ENCODE measurements around the gene NOXA1.

DNA sequence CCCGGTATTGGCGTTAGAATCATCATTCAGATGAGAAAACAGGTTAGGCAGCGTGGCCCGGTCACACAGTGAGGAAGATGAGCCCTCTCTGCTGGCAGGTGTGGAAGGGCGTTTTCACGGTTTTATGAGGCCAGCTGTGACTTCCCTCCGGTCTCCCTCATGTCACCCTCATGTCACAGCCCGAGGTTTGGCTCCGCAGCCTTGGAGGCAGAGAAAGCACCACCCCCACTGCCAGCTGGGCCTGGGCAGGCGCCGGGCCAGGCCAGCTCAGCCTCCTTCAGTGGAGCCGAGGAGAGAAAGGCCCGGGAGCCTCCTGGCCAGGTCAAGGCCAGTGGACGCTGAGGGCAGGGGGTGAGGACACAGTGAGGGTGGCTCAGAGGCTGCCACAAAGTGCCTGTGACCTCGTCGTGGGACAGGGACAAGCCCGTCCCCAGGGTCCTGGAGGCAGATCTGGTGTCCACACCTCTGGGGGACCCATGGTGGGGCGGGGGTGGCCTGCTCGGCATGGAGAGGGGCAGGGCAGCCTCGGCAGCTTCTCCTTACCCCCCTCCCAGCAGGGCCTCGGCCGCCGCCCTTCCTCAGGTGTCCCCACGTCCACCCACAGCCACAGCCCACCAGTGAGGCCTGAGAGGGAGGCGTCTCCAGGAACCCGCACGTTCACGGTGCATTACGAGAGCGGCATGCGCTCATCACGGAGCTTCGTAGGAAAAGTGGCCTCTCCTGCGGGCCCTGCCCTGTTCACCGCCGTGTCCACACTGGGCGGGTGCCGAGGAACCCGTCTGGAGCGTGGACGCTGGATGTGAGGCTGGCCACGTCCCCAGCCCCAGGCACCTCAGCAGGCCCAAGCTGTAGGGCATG lies 32.4 kb upstream of the NOXA1 start:
- TF ChIP-seq, protein P1, sequence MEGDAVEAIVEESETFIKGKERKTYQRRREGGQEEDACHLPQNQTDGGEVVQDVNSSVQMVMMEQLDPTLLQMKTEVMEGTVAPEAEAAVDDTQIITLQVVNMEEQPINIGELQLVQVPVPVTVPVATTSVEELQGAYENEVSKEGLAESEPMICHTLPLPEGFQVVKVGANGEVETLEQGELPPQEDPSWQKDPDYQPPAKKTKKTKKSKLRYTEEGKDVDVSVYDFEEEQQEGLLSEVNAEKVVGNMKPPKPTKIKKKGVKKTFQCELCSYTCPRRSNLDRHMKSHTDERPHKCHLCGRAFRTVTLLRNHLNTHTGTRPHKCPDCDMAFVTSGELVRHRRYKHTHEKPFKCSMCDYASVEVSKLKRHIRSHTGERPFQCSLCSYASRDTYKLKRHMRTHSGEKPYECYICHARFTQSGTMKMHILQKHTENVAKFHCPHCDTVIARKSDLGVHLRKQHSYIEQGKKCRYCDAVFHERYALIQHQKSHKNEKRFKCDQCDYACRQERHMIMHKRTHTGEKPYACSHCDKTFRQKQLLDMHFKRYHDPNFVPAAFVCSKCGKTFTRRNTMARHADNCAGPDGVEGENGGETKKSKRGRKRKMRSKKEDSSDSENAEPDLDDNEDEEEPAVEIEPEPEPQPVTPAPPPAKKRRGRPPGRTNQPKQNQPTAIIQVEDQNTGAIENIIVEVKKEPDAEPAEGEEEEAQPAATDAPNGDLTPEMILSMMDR (IDR thresholded peaks at IDR 0.05): no peak
- TF ChIP-seq POLR2A (IDR thresholded peaks at IDR 0.05): no peak

Measured in testis (tissue), 2 donors.